ENCODE data around the gene TMEM184B. TPM values are rescaled to one million over a fixed set of nuclear protein-coding genes. Genes with fewer than 3 reads are reported as not detected.

TMEM184B gene
- total and polyA plus RNA-seq, 12 donors = 20.8 to 51.6 (median 42.3) TPM

DNA sequence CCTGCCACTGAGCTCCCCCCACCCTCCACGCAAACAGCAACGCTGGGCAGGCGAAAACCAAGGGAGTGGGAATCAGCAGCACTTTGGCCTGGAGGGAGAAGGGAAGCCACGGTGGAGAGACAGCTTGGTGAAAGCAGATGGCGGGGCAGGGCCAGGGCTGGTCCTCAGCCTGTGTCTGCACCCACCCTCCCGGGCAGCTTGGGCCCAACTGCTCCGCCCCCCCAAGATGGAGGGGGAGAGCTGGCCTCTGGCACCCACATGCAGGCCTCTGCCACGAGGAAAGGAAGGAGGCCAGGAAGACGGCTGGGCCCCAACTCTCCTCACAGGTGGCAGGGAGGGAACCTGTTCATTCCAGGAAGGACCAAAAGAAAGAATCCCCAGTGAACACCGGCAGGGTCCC is 53.2 kb downstream of the TMEM184B start:
- ATAC-seq (peak in 1 of 8 donors; percentile 5), DNase-seq (no peak)
- intact Hi-C loops (cut with DNase I) = no loop called here
- H3K9me3 ChIP-seq = no peaks in the 10 kb centered on the region
- peaks cover 16 to 41% (median 34%) of the 10 kb centered on the region in 9 donors for H3K4me1 ChIP-seq
- TF ChIP-seq, protein P1, sequence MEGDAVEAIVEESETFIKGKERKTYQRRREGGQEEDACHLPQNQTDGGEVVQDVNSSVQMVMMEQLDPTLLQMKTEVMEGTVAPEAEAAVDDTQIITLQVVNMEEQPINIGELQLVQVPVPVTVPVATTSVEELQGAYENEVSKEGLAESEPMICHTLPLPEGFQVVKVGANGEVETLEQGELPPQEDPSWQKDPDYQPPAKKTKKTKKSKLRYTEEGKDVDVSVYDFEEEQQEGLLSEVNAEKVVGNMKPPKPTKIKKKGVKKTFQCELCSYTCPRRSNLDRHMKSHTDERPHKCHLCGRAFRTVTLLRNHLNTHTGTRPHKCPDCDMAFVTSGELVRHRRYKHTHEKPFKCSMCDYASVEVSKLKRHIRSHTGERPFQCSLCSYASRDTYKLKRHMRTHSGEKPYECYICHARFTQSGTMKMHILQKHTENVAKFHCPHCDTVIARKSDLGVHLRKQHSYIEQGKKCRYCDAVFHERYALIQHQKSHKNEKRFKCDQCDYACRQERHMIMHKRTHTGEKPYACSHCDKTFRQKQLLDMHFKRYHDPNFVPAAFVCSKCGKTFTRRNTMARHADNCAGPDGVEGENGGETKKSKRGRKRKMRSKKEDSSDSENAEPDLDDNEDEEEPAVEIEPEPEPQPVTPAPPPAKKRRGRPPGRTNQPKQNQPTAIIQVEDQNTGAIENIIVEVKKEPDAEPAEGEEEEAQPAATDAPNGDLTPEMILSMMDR (IDR thresholded peaks at IDR 0.05) = no peak
- H3K36me3 ChIP-seq = peaks cover 0 to 66% (median 26%) of the 10 kb centered on the region in 9 donors
- H3K27me3 ChIP-seq = no peaks in the 10 kb centered on the region
- 73 to 75% methylated on average over 10 of the region's 10 CpGs for WGBS, 2 donors
- H3K4me3 ChIP-seq = no peak overlapping the region
- peak overlapping the region in 9 of 10 donors; percentile 64 to 92 (median 87) for H3K27ac ChIP-seq

DNA sequence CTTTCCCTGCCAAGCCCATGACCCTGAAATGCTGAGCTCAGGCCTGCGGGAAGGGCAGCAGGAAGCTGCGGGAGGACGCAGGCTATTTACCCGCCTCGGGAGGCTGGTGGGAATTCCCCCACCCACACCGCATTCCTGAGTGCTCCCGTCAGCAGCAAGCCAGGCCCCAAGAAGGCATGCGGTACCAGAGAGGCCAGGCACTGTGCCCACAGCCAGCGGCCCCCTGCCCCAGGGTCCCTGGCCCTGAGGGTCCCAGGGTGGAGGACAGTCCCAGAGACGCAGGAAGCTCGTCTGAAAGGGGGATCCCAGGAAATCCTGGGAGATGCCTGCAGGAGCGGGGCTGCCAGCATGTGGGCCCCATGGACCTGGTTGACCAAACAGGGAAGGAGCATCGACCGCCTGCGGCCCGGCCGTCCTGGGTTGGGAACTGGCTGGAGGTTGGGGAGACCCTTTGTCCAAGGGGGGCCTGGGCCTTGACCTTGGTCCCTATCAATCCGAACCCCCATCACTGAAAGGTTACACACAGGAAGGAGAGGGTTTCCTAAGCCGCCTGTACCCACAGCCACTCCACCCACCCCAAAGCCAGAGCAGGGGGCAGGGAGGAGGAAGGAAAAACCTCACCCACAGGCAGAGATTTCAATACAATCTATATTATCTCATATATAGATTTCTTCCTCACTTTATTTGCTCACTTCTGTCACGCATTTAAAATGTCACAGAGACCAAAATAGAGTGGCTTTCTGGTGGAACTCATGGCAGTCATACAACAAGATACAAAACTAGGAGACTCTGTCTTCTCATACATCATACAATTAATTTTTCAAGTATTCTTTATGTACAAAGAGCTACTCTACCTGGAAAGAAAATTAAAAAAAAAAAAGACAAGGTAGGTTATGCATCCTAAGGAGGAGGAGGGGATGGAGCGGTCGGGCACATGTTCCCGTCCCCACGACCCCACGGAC is 53.9 kb downstream of the TMEM184B start:
- DNase-seq (peak; percentile 70 to 84), ATAC-seq (peak; percentile 69 to 91 (median 86))
- intact Hi-C loops (cut with DNase I) = no loop called here
- Histone ChIP-seq H3K27ac (peak overlapping the region; percentile 64 to 92 (median 87)), H3K4me3 (no peak overlapping the region), H3K9me3 (no peaks in the 10 kb centered on the region), H3K36me3 (peaks cover 0 to 63% (median 19%) of the 10 kb centered on the region in 9 donors), H3K4me1 (peaks cover 16 to 47% (median 34%) of the 10 kb centered on the region in 9 donors), H3K27me3 (no peaks in the 10 kb centered on the region)
- TF ChIP-seq, protein P1 (IDR thresholded peaks at IDR 0.05) = no peak
- 37 to 43% methylated on average over 25 of the region's 25 CpGs for whole genome bisulfite sequencing, 2 donors

DNA sequence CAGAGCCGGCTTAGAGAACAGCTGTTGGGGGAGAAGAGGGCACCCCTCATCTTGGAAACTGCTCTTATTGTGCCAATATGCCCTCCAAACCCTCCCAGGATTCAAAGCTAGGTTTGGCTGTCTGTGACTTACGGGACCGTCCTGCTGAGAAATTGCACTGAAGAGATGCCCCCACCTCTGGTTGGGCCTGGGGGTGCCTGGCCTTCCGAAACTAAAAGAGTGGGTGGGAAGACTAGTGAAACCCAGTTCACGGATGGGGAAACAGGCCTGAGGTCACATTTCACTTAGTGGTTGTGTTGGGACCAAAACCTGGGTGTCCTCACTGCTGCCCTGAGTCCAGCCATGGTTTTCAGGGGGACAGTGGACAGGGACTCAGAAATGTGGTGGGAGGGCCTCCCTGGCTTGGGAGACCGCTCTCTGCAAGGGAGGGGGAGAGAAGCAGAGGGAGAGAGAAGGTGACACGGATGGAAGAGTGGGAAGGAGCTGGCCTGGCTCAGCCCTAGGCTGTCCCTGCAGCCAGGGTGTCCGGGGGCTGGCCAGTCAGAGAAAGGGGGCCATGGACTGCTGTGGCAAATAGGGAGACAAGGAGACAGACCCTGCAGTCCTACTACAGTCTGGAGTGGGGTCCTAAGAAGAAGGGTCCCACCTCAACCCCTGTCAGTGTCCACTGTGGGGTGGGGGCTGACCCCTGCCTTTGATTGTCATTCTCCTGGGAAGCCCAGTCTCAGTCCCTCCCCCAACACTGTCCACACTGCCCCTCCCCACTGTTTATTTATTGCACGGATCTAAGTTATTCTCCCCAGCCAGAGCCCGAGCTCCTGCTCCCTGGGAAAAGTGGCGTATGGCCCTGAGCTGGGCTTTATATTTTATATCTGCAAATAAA is 57.4 kb downstream of the TMEM184B start:
- DNase-seq (no peak), ATAC-seq (no peak)
- intact Hi-C loops (cut with DNase I) = no loop called here
- Histone ChIP-seq H3K9me3 (no peaks in the 10 kb centered on the region), H3K27me3 (no peaks in the 10 kb centered on the region), H3K4me3 (no peak overlapping the region), H3K36me3 (peaks cover 0 to 27% (median 0%) of the 10 kb centered on the region in 9 donors), H3K4me1 (peaks cover 16 to 49% (median 38%) of the 10 kb centered on the region in 9 donors), H3K27ac (no peak overlapping the region)
- TF ChIP-seq, protein P1 (IDR thresholded peaks at IDR 0.05) = no peak
- 89 to 91% methylated on average over 11 of the region's 11 CpGs for WGBS, 2 donors
